ENCODE measurements around the gene MFAP1.

Gene MFAP1

DNA sequence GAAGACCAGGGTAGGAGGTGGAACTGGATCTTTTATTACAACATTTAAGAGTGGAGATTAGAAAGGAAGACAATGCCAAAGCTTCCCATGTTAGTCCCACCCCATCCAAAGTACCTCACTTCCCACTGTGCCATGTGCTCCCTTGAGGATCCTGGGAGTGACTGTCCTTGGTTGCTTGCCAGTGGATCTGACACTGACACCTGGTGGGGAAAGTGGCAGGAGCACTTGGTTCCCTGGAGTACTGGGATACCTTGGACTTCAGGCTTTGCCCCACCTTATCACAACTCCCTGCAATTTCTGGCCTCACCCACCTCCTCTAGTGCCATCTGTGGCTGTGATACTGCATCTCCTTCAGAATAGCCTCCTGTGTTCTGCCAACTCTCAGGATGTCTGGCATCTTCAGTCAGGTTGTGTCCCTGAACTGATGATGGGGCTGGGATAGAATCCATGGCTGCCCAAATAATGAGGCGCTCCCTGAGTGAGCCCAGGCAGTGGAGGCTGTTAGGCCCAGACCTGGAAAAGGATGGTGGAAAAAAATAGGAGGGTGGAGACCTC lies 49.0 kb downstream of the MFAP1 start:
- DNase-seq: peak; percentile 32

DNA sequence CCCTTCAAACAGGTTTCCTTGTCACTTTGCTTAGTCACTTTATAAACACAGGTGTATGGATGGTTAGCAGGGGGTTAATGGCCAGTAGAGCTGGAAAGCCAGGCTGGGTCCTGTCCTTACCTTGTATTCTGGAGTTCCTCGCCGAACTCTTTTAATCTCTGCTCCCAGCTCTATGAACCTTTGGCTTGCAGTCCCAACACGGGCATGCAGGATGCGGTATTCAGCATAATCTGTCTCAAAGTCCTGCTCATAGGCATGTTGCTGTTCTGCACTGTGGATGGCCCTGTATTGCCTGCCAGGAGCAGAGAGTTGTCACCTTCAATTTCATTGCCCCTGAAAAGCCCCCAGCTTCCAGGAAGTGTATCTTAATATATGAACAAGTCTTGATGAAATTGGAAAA lies 50.4 kb downstream of the MFAP1 start:
- DNase-seq: no peak

DNA sequence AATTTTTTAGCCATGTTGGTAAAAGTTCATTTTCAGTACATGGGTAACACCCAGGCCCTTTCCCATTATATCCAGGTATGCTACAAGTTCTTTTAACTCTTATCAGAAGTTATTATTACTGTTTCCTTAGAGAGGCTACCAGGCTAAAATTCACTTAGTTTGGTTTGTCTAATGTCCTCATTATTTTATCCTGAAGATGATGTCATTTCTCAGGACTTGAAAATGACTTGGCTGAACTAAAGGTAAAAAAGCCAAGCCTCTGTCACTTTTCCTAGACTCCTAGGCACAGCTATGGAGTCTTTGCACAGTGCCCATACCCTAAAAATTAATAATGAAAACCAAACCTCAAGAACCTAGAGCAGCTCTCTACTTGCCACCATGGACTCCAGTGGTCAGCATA lies 51.9 kb downstream of the MFAP1 start:
- DNase-seq: no peak

DNA sequence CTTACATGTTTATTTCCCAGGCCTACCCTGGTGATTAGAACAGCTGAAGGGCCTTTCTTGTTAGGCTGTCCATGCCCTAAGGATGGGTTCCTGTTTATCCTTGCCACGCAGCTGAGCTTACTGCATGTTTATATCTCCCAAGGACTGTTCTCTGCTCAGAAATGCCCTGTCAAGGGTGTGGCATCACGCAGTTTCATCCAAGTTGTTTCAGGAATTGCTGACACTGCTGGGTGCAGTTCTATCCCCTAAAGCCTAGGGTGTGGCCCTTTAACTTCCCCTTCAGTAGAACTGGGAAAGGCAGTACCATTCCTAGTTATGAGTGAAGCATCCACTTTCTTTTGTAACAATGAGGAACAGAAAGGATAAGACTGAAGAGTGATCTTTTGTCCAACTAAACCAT lies 52.7 kb downstream of the MFAP1 start:
- DNase-seq: no peak

DNA sequence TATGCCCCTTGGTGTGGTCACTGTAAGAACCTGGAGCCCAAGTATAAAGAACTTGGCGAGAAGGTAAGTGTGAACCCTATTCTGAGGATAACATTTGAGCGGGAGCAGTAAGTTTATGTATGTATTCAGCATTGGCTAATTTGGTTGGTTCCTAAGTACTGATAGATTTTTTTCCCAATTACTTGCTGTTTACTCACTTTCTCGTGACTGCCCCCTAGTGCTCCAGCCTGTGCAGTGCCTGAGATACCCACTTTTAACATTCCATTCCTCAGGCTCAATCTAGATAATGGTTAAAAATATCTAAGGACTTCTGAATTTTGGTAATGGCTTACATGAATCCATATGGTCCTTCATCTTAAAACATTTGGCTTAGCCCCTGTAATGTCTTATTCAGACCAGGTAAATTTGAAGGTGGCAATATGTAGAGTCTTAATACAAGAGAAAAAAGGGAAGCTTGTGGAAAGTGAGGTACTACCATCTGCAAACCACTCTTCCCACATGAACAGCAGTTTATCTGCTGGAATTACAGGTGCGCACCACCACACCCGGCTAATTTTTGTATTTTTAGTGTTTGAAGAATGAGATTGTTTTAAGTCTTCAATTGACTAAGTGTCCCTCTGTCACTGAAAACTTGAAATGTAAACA lies 54.8 kb downstream of the MFAP1 start:
- peak; percentile 21 for DNase-seq

DNA sequence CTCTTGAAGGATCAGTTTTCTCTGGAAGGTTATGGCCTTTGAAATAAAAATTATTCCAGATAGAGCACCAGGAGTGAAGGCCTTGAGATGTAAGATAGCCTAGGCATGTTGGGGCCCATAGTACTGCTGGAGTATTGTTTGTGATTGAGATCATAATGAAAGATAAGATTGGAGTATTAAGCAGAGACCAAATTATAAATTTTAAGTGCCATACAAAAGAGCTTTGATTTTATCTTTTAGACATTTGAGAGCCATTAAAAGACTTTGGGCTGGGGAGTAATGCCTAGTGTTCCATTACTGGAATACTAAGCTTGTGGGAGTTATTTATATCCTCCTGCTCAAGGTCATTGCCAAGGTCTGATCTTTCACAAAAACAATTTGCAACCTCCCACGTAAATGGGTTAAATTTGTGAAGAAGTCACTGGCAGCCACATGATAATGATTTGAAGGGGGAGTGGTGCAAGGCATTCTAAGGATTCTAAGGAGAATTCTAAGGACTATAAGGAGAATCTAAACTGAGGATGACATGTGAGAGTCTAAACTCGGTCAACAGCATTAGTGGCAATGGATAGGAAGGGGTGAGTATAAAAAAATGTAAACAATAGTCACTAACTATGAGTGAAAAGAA lies 60.6 kb downstream of the MFAP1 start:
- no peak for DNase-seq

DNA sequence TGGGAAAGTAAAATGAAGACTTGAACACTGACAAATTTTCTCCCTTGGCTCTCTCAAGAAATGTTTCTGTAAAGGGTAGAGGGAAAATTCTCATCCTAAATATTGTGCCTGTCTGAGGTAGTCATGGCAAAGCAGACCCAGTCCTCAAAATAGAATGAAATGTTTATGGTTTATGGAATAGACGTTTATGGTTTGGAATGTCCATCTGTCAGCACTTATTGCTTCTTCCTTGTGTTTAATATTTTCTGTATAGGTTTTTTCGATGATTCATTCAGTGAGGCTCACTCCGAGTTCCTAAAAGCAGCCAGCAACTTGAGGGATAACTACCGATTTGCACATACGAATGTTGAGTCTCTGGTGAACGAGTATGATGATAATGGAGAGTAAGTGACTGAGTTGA lies 61.7 kb downstream of the MFAP1 start:
- no peak for DNase-seq

All from T1000 (cell line).